HepG2 (cell line): ENCODE data around the gene PROCR. TPM values are rescaled to one million over a fixed set of nuclear protein-coding genes. Genes with fewer than 3 reads are reported as not detected.

Source experiments
- HOXA7 ChIP-seq: sonication (generic); formaldehyde crosslinking; IDR thresholded peaks from 2 replicates; pipeline ENCODE4 v1.8.1; 2022; ENCODE audit warnings: mild to moderate bottlenecking, missing genetic modification reagents, moderate library complexity
- JUND ChIP-seq: sonication (generic); formaldehyde crosslinking; IDR thresholded peaks from 2 replicates; pipeline ENCODE4 v1.8.0; 2022; ENCODE audit warnings: mild to moderate bottlenecking, missing genetic modification reagents
- RFXAP ChIP-seq: sonication (generic); formaldehyde crosslinking; IDR thresholded peaks from 2 replicates; pipeline ENCODE4 v1.4.0; 2020; ENCODE audit warnings: missing genetic modification reagents, borderline replicate concordance
- TMF1 ChIP-seq: sonication (generic); formaldehyde crosslinking; IDR thresholded peaks from 2 replicates; pipeline ENCODE4 v1.8.1; 2022; ENCODE audit warnings: low read depth, missing genetic modification reagents
- ZBTB3 ChIP-seq: sonication (generic); formaldehyde crosslinking; IDR thresholded peaks from 2 replicates; pipeline ENCODE4 v1.4.0; 2020; ENCODE audit warnings: low read depth, mild to moderate bottlenecking, moderate library complexity, missing genetic modification reagents, borderline replicate concordance
- ZNF260 ChIP-seq: sonication (generic); formaldehyde crosslinking; IDR thresholded peaks from 2 replicates; pipeline ENCODE4 v1.4.0; 2020; ENCODE audit warnings: missing genetic modification reagents, low read depth, mild to moderate bottlenecking, borderline replicate concordance
- ZNF766 ChIP-seq: sonication (generic); formaldehyde crosslinking; IDR thresholded peaks from 2 replicates; pipeline ENCODE4 v1.5.0; 2020; ENCODE audit warnings: missing genetic modification reagents, borderline replicate concordance
- ZNF83 ChIP-seq: sonication (generic); formaldehyde crosslinking; IDR thresholded peaks from 2 replicates; pipeline ENCODE4 v1.4.0; 2020; ENCODE audit warnings: missing genetic modification reagents, mild to moderate bottlenecking, borderline replicate concordance
- polyA plus RNA-seq, 8 experiments: library from polyadenylated mRNA; depleted of rRNA in 3 of 8; stranded (reverse) in 7 of 8; unstranded in 1 of 8; fragments of >200 nt; fragmentation: Illumina TruSeq in 4 of 8; extraction: Trizol in 4 of 8; gene quantifications; 2 replicates each; pipeline versions ENCODE4 v1.2.1 to v1.2.3, GENCODE V29; 2011 to 2016; ENCODE audit warnings: low read depth in 4 of 8, missing spikeins in 1 of 8, mixed read lengths in 1 of 8; ENCODE audit not compliant: insufficient read depth in 1 of 8
- total RNA-seq, 5 experiments: library from RNA; depleted of rRNA; stranded (reverse); fragments of >200 nt; fragmentation: Illumina TruSeq; extraction: Trizol; gene quantifications; 2 replicates each; pipeline ENCODE4 v1.2.3, GENCODE V29; 2016; ENCODE audit warnings: low read depth in 1 of 5
- TF ChIP-seq, protein P1 (sequence below): sonication (generic); formaldehyde crosslinking; IDR thresholded peaks from 2 replicates; pipeline ENCODE4 v1.8.1; 2022; ENCODE audit warnings: mild to moderate bottlenecking, missing genetic modification reagents
- TF ChIP-seq, protein P2 (sequence below): fragments of 450-650 bp; IDR thresholded peaks from 2 replicates; pipeline ENCODE4 v1.6.1; 2017
- TF ChIP-seq, protein P3 (sequence below): sonication (generic); formaldehyde crosslinking; IDR thresholded peaks from 2 replicates; pipeline ENCODE4 v1.4.0; 2020; ENCODE audit warnings: missing genetic modification reagents
- TF ChIP-seq, protein P4 (sequence below): sonication (generic); formaldehyde crosslinking; IDR thresholded peaks from 2 replicates; pipeline ENCODE4 v1.4.0; 2020; ENCODE audit warnings: mild to moderate bottlenecking, missing genetic modification reagents

Gene PROCR
- total and polyA plus RNA-seq, 2 of the 13 experiments (the other 11 are each of a cell fraction or from before 2014, with no cell fraction given) = 1.4 to 1.7 TPM

DNA sequence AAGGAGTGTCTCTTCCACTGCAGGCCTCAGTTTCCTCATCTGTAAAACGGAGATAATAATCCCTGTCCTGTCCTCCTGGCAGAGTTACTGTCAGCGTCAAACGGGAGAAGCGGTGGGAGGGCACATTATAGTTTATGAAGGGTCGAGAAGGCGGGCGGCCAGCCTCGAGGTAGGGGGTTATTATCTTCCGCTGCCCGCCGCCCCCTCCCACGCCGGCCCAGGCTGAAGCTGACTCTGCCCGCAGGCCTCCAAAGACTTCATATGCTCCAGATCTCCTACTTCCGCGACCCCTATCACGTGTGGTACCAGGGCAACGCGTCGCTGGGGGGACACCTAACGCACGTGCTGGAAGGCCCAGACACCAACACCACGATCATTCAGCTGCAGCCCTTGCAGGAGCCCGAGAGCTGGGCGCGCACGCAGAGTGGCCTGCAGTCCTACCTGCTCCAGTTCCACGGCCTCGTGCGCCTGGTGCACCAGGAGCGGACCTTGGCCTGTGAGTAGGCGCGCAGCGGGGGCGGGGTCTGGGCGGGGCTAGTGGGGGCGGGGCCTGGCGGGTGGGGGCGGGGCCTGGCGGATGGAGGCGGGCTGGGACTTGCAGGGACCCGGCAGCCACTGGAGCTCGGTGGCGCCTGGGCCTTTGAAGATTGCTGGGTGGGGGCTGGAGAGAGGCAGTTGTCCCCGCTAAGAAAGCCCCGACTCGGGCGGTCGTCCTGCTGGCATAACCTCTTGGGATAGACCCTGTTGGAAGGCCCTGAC is 2.8 kb downstream of the PROCR start (continued):
- TF ChIP-seq, protein P1, sequence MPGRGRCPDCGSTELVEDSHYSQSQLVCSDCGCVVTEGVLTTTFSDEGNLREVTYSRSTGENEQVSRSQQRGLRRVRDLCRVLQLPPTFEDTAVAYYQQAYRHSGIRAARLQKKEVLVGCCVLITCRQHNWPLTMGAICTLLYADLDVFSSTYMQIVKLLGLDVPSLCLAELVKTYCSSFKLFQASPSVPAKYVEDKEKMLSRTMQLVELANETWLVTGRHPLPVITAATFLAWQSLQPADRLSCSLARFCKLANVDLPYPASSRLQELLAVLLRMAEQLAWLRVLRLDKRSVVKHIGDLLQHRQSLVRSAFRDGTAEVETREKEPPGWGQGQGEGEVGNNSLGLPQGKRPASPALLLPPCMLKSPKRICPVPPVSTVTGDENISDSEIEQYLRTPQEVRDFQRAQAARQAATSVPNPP (CRISPR knock-in tag) = peak; percentile 26; the same call in 1 of the 2 replicates
- TF ChIP-seq, protein P2, sequence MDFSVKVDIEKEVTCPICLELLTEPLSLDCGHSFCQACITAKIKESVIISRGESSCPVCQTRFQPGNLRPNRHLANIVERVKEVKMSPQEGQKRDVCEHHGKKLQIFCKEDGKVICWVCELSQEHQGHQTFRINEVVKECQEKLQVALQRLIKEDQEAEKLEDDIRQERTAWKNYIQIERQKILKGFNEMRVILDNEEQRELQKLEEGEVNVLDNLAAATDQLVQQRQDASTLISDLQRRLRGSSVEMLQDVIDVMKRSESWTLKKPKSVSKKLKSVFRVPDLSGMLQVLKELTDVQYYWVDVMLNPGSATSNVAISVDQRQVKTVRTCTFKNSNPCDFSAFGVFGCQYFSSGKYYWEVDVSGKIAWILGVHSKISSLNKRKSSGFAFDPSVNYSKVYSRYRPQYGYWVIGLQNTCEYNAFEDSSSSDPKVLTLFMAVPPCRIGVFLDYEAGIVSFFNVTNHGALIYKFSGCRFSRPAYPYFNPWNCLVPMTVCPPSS = no peak
- no peak for TF ChIP-seq ZNF260 (CRISPR knock-in tag)
- TF ChIP-seq, protein P3, sequence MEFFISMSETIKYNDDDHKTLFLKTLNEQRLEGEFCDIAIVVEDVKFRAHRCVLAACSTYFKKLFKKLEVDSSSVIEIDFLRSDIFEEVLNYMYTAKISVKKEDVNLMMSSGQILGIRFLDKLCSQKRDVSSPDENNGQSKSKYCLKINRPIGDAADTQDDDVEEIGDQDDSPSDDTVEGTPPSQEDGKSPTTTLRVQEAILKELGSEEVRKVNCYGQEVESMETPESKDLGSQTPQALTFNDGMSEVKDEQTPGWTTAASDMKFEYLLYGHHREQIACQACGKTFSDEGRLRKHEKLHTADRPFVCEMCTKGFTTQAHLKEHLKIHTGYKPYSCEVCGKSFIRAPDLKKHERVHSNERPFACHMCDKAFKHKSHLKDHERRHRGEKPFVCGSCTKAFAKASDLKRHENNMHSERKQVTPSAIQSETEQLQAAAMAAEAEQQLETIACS (CRISPR knock-in tag) = no peak
- TF ChIP-seq ZBTB3 (CRISPR knock-in tag) = no peak
- TF ChIP-seq HOXA7 (CRISPR knock-in tag) = peak; percentile 78; the same call in 1 of the 2 replicates
- peak; percentile 67 for TF ChIP-seq JUND (CRISPR knock-in tag)
- peak; percentile 97 for TF ChIP-seq ZNF83 (CRISPR knock-in tag)
- TF ChIP-seq ZNF766 = no peak; the same call in 1 of the 2 replicates
- TF ChIP-seq RFXAP (CRISPR knock-in tag) = no peak; the same call in 1 of the 2 replicates
- TF ChIP-seq TMF1 (CRISPR knock-in tag) = peak; percentile 96
- TF ChIP-seq, protein P4, sequence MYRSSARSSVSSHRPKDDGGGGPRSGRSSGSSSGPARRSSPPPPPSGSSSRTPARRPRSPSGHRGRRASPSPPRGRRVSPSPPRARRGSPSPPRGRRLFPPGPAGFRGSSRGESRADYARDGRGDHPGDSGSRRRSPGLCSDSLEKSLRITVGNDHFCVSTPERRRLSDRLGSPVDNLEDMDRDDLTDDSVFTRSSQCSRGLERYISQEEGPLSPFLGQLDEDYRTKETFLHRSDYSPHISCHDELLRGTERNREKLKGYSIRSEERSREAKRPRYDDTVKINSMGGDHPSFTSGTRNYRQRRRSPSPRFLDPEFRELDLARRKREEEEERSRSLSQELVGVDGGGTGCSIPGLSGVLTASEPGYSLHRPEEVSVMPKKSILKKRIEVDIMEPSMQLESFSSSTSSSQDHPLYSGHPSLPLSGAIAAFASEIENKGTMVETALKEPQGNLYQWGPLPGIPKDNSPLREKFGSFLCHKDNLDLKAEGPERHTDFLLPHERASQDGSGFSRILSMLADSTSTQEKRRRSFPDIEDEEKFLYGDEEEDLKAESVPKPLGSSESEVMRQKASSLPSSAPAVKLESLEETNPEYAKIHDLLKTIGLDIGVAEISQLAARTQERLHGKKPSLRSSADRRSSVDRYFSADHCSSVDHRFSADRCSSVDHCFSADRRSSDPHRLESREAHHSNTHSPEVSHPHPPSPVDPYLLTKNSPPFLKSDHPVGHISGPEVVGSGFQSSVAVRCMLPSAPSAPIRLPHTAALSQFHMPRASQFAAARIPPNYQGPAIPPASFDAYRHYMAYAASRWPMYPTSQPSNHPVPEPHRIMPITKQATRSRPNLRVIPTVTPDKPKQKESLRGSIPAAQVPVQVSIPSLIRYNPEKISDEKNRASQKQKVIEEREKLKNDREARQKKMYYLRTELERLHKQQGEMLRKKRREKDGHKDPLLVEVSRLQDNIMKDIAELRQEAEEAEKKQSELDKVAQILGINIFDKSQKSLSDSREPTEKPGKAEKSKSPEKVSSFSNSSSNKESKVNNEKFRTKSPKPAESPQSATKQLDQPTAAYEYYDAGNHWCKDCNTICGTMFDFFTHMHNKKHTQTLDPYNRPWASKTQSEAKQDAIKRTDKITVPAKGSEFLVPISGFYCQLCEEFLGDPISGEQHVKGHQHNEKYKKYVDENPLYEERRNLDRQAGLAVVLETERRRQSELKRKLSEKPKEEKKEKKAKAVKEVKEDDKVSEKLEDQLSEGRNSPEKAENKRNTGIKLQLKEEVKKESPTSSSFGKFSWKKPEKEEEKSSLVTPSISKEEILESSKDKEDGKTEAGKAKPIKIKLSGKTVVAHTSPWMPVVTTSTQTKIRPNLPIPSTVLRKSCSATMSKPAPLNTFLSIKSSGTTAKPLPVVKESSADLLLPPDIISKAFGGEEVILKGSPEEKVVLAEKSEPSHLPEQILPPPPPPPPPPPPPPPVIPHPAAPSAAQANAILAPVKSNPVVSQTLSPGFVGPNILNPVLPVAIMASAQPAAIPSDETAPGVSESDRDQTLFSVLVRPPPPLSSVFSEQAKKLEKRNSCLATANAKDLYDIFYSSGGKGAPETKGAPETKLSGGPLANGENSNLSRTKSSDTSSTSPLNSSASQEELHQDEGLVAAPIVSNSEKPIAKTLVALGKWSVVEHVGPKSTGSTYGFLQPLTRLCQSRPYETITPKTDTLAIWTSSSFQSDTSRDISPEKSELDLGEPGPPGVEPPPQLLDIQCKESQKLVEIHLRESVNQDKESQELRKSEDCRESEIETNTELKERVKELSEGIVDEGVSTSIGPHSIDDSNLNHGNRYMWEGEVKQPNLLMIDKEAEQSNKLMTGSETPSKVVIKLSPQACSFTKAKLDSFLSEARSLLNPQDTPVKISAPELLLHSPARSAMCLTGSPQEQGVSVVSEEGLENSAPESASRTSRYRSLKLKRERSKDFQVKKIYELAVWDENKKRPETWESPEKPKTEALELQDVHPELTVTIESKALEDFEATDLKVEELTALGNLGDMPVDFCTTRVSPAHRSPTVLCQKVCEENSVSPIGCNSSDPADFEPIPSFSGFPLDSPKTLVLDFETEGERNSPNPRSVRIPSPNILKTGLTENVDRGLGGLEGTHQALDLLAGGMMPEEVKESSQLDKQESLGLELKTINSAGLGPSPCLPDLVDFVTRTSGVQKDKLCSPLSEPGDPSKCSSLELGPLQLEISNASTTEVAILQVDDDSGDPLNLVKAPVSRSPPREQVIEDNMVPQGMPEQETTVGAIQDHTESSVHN (CRISPR knock-in tag) = peak; percentile 96
